ENCODE data around the gene GYG2. TPM values are rescaled to one million over a fixed set of nuclear protein-coding genes. Genes with fewer than 3 reads are reported as not detected.

The GYG2 gene
- total and polyA plus RNA-seq, 2 donors (not counting 3 experiments of a cell fraction or from before 2014, with no cell fraction given), result 0.12 to 0.22 TPM

DNA sequence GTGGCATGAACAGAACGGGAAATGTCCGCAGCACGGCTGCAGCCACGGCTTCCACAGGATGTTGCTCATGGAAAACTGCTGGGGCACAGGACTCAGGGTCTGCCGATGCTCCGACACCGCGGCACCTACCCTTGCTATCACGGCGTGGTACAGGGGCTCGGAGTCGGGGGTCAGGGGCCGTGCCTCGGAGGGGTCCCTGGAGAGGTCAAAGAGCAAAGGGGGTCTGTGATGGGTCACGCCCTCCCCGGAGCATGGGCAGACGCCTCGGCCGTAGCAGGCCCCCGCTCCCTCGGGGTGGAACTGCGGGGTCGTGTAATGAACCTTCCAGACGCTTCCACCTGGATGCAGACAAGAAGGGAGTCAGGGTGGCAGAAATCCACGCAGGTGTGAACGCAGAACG, 78.6 kb downstream of the GYG2 start:
- dilution Hi-C loops (cut with MboI; ENCODE audit: extremely low pct_ligation_motif_present, low sequenced_read_pairs), result no loop called here
- ChIA-PET POLR2A (no interaction called here), CTCF (no interaction called here)
- Histone ChIP-seq H3K9ac (replicated peaks; ENCODE audit: extremely low read depth, insufficient read depth, low read length) (no peak overlapping the region), H3K4me1 (ENCODE audit: control insufficient read depth, extremely low read depth, insufficient read depth, low read length) (no peaks in the 10 kb centered on the region), H3K79me2 (ENCODE audit: control insufficient read depth, insufficient read depth, low read length) (no peaks in the 10 kb centered on the region), H3K4me2 (ENCODE audit: insufficient read depth, low read length) (no peak overlapping the region), H3K36me3 (ENCODE audit: control insufficient read depth in 2 of 2, extremely low read depth in 1 of 2, insufficient read depth in 2 of 2, low read length in 2 of 2) (no peaks in the 10 kb centered on the region), H3K27me3 (ENCODE audit: control insufficient read depth in 2 of 2, insufficient read depth in 2 of 2, low read length in 2 of 2) (no peaks in the 10 kb centered on the region), H4K20me1 (replicated peaks; ENCODE audit: control insufficient read depth, extremely low read depth, insufficient read depth, low read length) (no peaks in the 10 kb centered on the region), H3K9me1 (replicated peaks; ENCODE audit: control insufficient read depth, extremely low read depth, insufficient read depth, low read length) (no peaks in the 10 kb centered on the region), H3K9me3 (replicated peaks; ENCODE audit: control insufficient read depth, insufficient read depth, low read length) (no peaks in the 10 kb centered on the region), H3K27ac (ENCODE audit: insufficient read depth, low read depth, low read length) (no peak overlapping the region), H3K4me3 (replicated peaks in 1 of 3; ENCODE audit: insufficient read depth in 1 of 3, low read depth in 1 of 3, low read length in 3 of 3) (no peak overlapping the region), H2AFZ (ENCODE audit: low read depth, low read length) (no peak overlapping the region)
- TF ChIP-seq MAX (IDR thresholded peaks at IDR 0.05; ENCODE audit: insufficient read depth, insufficient read length) (no peak), POLR2AphosphoS5 (IDR thresholded peaks at IDR 0.05; ENCODE audit: insufficient read depth, low read depth, low read length) (no peak), GATA2 (IDR thresholded peaks at IDR 0.05; ENCODE audit: insufficient read depth, insufficient read length, low read depth, low read length) (no peak), FOS (IDR thresholded peaks at IDR 0.05; ENCODE audit: borderline replicate concordance, insufficient read depth, low read length) (no peak), EZH2 (IDR thresholded peaks at IDR 0.05; ENCODE audit: borderline replicate concordance, low read depth, low read length, severe bottlenecking) (no peak), POLR2A (IDR thresholded peaks at IDR 0.05; ENCODE audit: low read depth, low read length) (no peak), JUN (IDR thresholded peaks at IDR 0.05; ENCODE audit: borderline replicate concordance, insufficient read depth, insufficient read length, low read depth) (no peak), MYC (IDR thresholded peaks at IDR 0.05; ENCODE audit: low read depth, low read length) (no peak)
- TF ChIP-seq, protein P1, sequence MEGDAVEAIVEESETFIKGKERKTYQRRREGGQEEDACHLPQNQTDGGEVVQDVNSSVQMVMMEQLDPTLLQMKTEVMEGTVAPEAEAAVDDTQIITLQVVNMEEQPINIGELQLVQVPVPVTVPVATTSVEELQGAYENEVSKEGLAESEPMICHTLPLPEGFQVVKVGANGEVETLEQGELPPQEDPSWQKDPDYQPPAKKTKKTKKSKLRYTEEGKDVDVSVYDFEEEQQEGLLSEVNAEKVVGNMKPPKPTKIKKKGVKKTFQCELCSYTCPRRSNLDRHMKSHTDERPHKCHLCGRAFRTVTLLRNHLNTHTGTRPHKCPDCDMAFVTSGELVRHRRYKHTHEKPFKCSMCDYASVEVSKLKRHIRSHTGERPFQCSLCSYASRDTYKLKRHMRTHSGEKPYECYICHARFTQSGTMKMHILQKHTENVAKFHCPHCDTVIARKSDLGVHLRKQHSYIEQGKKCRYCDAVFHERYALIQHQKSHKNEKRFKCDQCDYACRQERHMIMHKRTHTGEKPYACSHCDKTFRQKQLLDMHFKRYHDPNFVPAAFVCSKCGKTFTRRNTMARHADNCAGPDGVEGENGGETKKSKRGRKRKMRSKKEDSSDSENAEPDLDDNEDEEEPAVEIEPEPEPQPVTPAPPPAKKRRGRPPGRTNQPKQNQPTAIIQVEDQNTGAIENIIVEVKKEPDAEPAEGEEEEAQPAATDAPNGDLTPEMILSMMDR (IDR thresholded peaks at IDR 0.05; ENCODE audit: extremely low read depth in 1 of 2, insufficient read depth in 1 of 2, low read depth in 1 of 2, low read length in 2 of 2), result no peak
- no peak for FAIRE-seq
- intact Hi-C loops (cut with micrococcal nuclease), result no loop called here
- DNase-seq (ENCODE audit: low read depth, low spot score), result no peak
- no TSS peak for BruUV-seq (replicated peaks)
